Neuronal stem cell (in vitro differentiated cells): ENCODE measurements around the gene PLIN5.

Source experiments
- DNase-seq: peaks from one replicate; pipeline ENCODE4 v3.0.0-alpha.2; 2013; ENCODE audit warnings: low spot score
- H2AFZ ChIP-seq: one replicate; pipeline ENCODE4 v1.6.1; 2013; ENCODE audit warnings: mild to moderate bottlenecking, low read length, inconsistent platforms
- H2AK5ac ChIP-seq: 2 replicates; pipeline ENCODE4 v1.6.1; 2013; ENCODE audit warnings: low read depth, mild to moderate bottlenecking, inconsistent platforms, low read length, moderate library complexity, mixed read lengths
- H2BK120ac ChIP-seq: 2 replicates; pipeline ENCODE4 v1.6.1; 2013; ENCODE audit warnings: low read depth, mild to moderate bottlenecking, inconsistent platforms, low read length, moderate library complexity, mixed read lengths
- H2BK12ac ChIP-seq: one replicate; pipeline ENCODE4 v1.6.1; 2013; ENCODE audit warnings: low read length, inconsistent platforms
- H2BK15ac ChIP-seq: 2 replicates; pipeline ENCODE4 v1.6.1; 2013; ENCODE audit warnings: mild to moderate bottlenecking, low read length, inconsistent platforms, mixed read lengths
- H2BK5ac ChIP-seq: one replicate; pipeline ENCODE4 v1.6.1; 2013; ENCODE audit warnings: inconsistent platforms, mild to moderate bottlenecking, low read length, moderate library complexity
- H3K14ac ChIP-seq: one replicate; pipeline ENCODE4 v1.6.1; 2013; ENCODE audit warnings: low read length, inconsistent platforms
- H3K18ac ChIP-seq: 2 replicates; pipeline ENCODE4 v1.6.1; 2013; ENCODE audit warnings: low read length, inconsistent platforms
- H3K23ac ChIP-seq: 2 replicates; pipeline ENCODE4 v1.6.1; 2013; ENCODE audit warnings: low read depth, mild to moderate bottlenecking, mixed read lengths, low read length, inconsistent platforms; ENCODE audit not compliant: poor library complexity
- H3K27ac ChIP-seq: replicated peaks from 3 replicates; pipeline ENCODE4 v1.5.1; 2013; ENCODE audit warnings: low read length, inconsistent platforms
- H3K27me3 ChIP-seq, 3 experiments: 2 replicates each; pipeline ENCODE4 v1.6.1; 2013; ENCODE audit warnings: low read length in 3 of 3, mild to moderate bottlenecking in 2 of 3, inconsistent platforms in 1 of 3, low read depth in 1 of 3, mixed read lengths in 1 of 3, moderate library complexity in 1 of 3; ENCODE audit not compliant: control insufficient read depth in 3 of 3, insufficient read depth in 3 of 3
- H3K36me3 ChIP-seq, 2 donors: replicated peaks in 1 of 2; 2 replicates each; pipeline ENCODE4 v1.6.1; 2013; ENCODE audit warnings: low read length in 2 of 2; ENCODE audit not compliant: control insufficient read depth in 2 of 2, insufficient read depth in 2 of 2
- H3K4ac ChIP-seq: 2 replicates; pipeline ENCODE4 v1.6.1; 2013; ENCODE audit warnings: inconsistent platforms, mild to moderate bottlenecking, low read length, moderate library complexity
- H3K4me1 ChIP-seq, 2 donors: 1 replicate in 1 of 2; 2 replicates in 1 of 2; pipeline ENCODE4 v1.6.1; 2013; ENCODE audit warnings: low read length in 2 of 2, low read depth in 1 of 2; ENCODE audit not compliant: control insufficient read depth in 2 of 2, insufficient read depth in 1 of 2
- H3K4me2 ChIP-seq: one replicate; pipeline ENCODE4 v1.6.1; 2013; ENCODE audit warnings: mild to moderate bottlenecking, low read length, inconsistent platforms; ENCODE audit not compliant: insufficient read depth, poor library complexity, severe bottlenecking
- H3K4me3 ChIP-seq, 2 donors: 2 replicates each; pipeline ENCODE4 v1.5.1; 2013; ENCODE audit warnings: low read length in 2 of 2, mild to moderate bottlenecking in 2 of 2, inconsistent platforms in 1 of 2, moderate library complexity in 1 of 2
- H3K79me1 ChIP-seq: one replicate; pipeline ENCODE4 v1.6.1; 2013; ENCODE audit warnings: low read depth, mild to moderate bottlenecking, inconsistent platforms, low read length, moderate library complexity
- H3K9ac ChIP-seq: one replicate; pipeline ENCODE4 v1.6.1; 2013; ENCODE audit warnings: mild to moderate bottlenecking, low read depth, low read length, inconsistent platforms; ENCODE audit not compliant: poor library complexity
- H3K9me3 ChIP-seq, 2 donors: replicated peaks in 1 of 2; 2 replicates each; pipeline versions ENCODE3 to v1.6.1; 2013; ENCODE audit warnings: low read length in 2 of 2, mild to moderate bottlenecking in 2 of 2, inconsistent platforms in 1 of 2, low read depth in 1 of 2, mixed read lengths in 1 of 2, moderate library complexity in 1 of 2; ENCODE audit not compliant: control insufficient read depth in 2 of 2, insufficient read depth in 1 of 2
- H4K8ac ChIP-seq: one replicate; pipeline ENCODE4 v1.6.1; 2013; ENCODE audit warnings: low read depth, mild to moderate bottlenecking, inconsistent platforms, low read length, moderate library complexity
- H4K91ac ChIP-seq: one replicate; pipeline ENCODE4 v1.6.1; 2013; ENCODE audit warnings: low read length, low read depth, mild to moderate bottlenecking, inconsistent platforms; ENCODE audit not compliant: poor library complexity
- WGBS, 2 donors: extraction: QIAGEN DNeasy Blood & Tissue Kit; methylation state at CpG; one replicate each; pipeline ENCODE4 v1.1.7; 2013; ENCODE audit warnings: missing lambda C conversion rate in 2 of 2, mixed read lengths in 1 of 2; ENCODE audit not compliant: insufficient read length in 2 of 2, insufficient replicate concordance in 1 of 2; ENCODE audit errors: extremely low coverage in 2 of 2; 5-methylcytosine and 5-hydroxymethylcytosine counted together

The PLIN5 gene

GRCh38 chr19:4553092-4553695 lies 18.2 kb upstream of the PLIN5 start:
- H3K4me1 ChIP-seq = no peaks in the 10 kb centered on the region
- H3K79me1 ChIP-seq = peaks cover 2% of the 10 kb centered on the region
- H3K27ac ChIP-seq = no peak overlapping the region
- no peaks in the 10 kb centered on the region for H3K9me3 ChIP-seq
- no peak overlapping the region for H3K4ac ChIP-seq
- H3K14ac ChIP-seq = no peak overlapping the region
- H4K91ac ChIP-seq = no peak overlapping the region
- H2AFZ ChIP-seq = no peak overlapping the region
- H3K27me3 ChIP-seq = no peaks in the 10 kb centered on the region
- no peak overlapping the region for H3K23ac ChIP-seq
- H2BK5ac ChIP-seq = no peak overlapping the region
- no peak overlapping the region for H3K4me3 ChIP-seq
- no peak overlapping the region for H2BK120ac ChIP-seq
- H4K8ac ChIP-seq = no peak overlapping the region
- H3K4me2 ChIP-seq = no peak overlapping the region
- H3K9ac ChIP-seq = no peak overlapping the region
- no peak overlapping the region for H2AK5ac ChIP-seq
- peaks cover 52 to 57% of the 10 kb centered on the region in 2 donors for H3K36me3 ChIP-seq
- H2BK15ac ChIP-seq = no peak overlapping the region
- no peak overlapping the region for H2BK12ac ChIP-seq
- no peak for DNase-seq
- H3K18ac ChIP-seq = no peak overlapping the region

- Histone ChIP-seq H4K91ac (no peak overlapping the region), H2BK12ac (no peak overlapping the region), H2BK120ac (no peak overlapping the region), H3K23ac (no peak overlapping the region), H3K9me3 (no peaks in the 10 kb centered on the region), H3K27me3 (no peaks in the 10 kb centered on the region), H3K4me3 (peak overlapping the region in 1 of 2 donors; percentile 23), H3K4ac (no peak overlapping the region), H2AFZ (no peak overlapping the region), H4K8ac (no peak overlapping the region), H2AK5ac (no peak overlapping the region), H3K79me1 (peaks cover 2% of the 10 kb centered on the region), H2BK15ac (no peak overlapping the region), H3K14ac (no peak overlapping the region), H3K4me2 (no peak overlapping the region), H3K4me1 (no peaks in the 10 kb centered on the region), H3K9ac (no peak overlapping the region), H3K36me3 (peaks cover 55 to 62% of the 10 kb centered on the region in 2 donors), H3K27ac (no peak overlapping the region), H2BK5ac (no peak overlapping the region), H3K18ac (no peak overlapping the region)
- no peak for DNase-seq
- whole genome bisulfite sequencing, 2 donors = no CpG with 5 or more reads among the region's 18 CpGs
Observed at GRCh38 chr19:4552525-4552819, 17.4 kb upstream of the PLIN5 start.

- no peak overlapping the region for H3K23ac ChIP-seq
- no peak overlapping the region for H2BK120ac ChIP-seq
- H3K9ac ChIP-seq = no peak overlapping the region
- H3K4me3 ChIP-seq = no peak overlapping the region
- H2AFZ ChIP-seq = no peak overlapping the region
- peaks cover 52 to 56% of the 10 kb centered on the region in 2 donors for H3K36me3 ChIP-seq
- H3K27me3 ChIP-seq = no peaks in the 10 kb centered on the region
- no peak overlapping the region for H4K8ac ChIP-seq
- H4K91ac ChIP-seq = no peak overlapping the region
- no CpG with 5 or more reads among the region's 26 CpGs for WGBS, 2 donors
- DNase-seq = no peak
- no peaks in the 10 kb centered on the region for H3K9me3 ChIP-seq
- H3K4me2 ChIP-seq = no peak overlapping the region
- H3K4ac ChIP-seq = no peak overlapping the region
- H3K4me1 ChIP-seq = no peaks in the 10 kb centered on the region
- H2BK12ac ChIP-seq = no peak overlapping the region
- H3K79me1 ChIP-seq = peaks cover 4% of the 10 kb centered on the region
- no peak overlapping the region for H2BK15ac ChIP-seq
- H3K27ac ChIP-seq = no peak overlapping the region
- no peak overlapping the region for H3K18ac ChIP-seq
- H3K14ac ChIP-seq = no peak overlapping the region
- H2AK5ac ChIP-seq = no peak overlapping the region
- no peak overlapping the region for H2BK5ac ChIP-seq
Observed at GRCh38 chr19:4550479-4551050, 15.5 kb upstream of the PLIN5 start.

GRCh38 chr19:4550018-4550417 lies 15.0 kb upstream of the PLIN5 start:
- no peak overlapping the region for H2BK5ac ChIP-seq
- H2AK5ac ChIP-seq = no peak overlapping the region
- no peak overlapping the region for H3K4me2 ChIP-seq
- peaks cover 4% of the 10 kb centered on the region for H3K79me1 ChIP-seq
- no peak overlapping the region for H2BK15ac ChIP-seq
- H4K8ac ChIP-seq = peak overlapping the region; percentile 92
- H3K18ac ChIP-seq = no peak overlapping the region
- no peak overlapping the region for H3K4me3 ChIP-seq
- H3K27ac ChIP-seq = no peak overlapping the region
- DNase-seq = no peak
- H3K23ac ChIP-seq = no peak overlapping the region
- H2BK120ac ChIP-seq = no peak overlapping the region
- H2BK12ac ChIP-seq = no peak overlapping the region
- no peaks in the 10 kb centered on the region for H3K4me1 ChIP-seq
- peaks cover 46 to 52% of the 10 kb centered on the region in 2 donors for H3K36me3 ChIP-seq
- no peaks in the 10 kb centered on the region for H3K9me3 ChIP-seq
- H2AFZ ChIP-seq = no peak overlapping the region
- H3K4ac ChIP-seq = no peak overlapping the region
- no CpG with 5 or more reads among the region's 18 CpGs for WGBS, 2 donors
- H3K27me3 ChIP-seq = no peaks in the 10 kb centered on the region
- H3K9ac ChIP-seq = no peak overlapping the region
- no peak overlapping the region for H3K14ac ChIP-seq
- no peak overlapping the region for H4K91ac ChIP-seq
